Measurements from ENCODE around the gene FGGY. TPM values are rescaled to one million over a fixed set of nuclear protein-coding genes. Genes with fewer than 3 reads are reported as not detected.

FGGY gene
- total RNA-seq, 4 donors from 2014 or later: 23.3 to 26.4 (median 25.3) TPM

- WGBS: 75% methylated on average over 1 of the region's 1 CpG
- DNase-seq (ENCODE audit: extremely low spot score): no peak
- Histone ChIP-seq H3K4me3 (no peak overlapping the region), H3K27me3 (no peaks in the 10 kb centered on the region), H3K27ac (replicated peaks in 1 of 4) (no peak overlapping the region), H3K36me3 (no peaks in the 10 kb centered on the region), H3K4me1 (peaks cover 6 to 13% (median 10%) of the 10 kb centered on the region in 4 donors), H3K9me3 (no peaks in the 10 kb centered on the region)
- no peak for TF ChIP-seq CTCF (IDR thresholded peaks at IDR 0.05)
- no peak for TF ChIP-seq EP300 (IDR thresholded peaks at IDR 0.05)
- no peak for TF ChIP-seq POLR2AphosphoS5 (IDR thresholded peaks at IDR 0.05)
- no peak for TF ChIP-seq POLR2A (IDR thresholded peaks at IDR 0.05; ENCODE audit: low read depth)
- intact Hi-C loops (cut with DNase I): no loop called here
Measured at GRCh38 chr1:59482986-59483385, 186.1 kb downstream of the FGGY start.

GRCh38 chr1:59484096-59484495 lies 187.2 kb downstream of the FGGY start:
- WGBS: 33% methylated on average over 1 of the region's 1 CpG
- H3K27ac ChIP-seq (replicated peaks in 1 of 4): no peak overlapping the region

GRCh38 chr1:59485171-59485570 lies 188.3 kb downstream of the FGGY start:
- no peak overlapping the region for H3K27ac ChIP-seq (replicated peaks in 1 of 4)
- TF ChIP-seq CTCF (IDR thresholded peaks at IDR 0.05) (no peak), POLR2AphosphoS5 (IDR thresholded peaks at IDR 0.05) (no peak), EP300 (IDR thresholded peaks at IDR 0.05) (no peak), POLR2A (IDR thresholded peaks at IDR 0.05; ENCODE audit: low read depth) (no peak)
- H3K36me3 ChIP-seq: no peaks in the 10 kb centered on the region
- H3K4me3 ChIP-seq: no peak overlapping the region
- H3K4me1 ChIP-seq: peaks cover 6 to 13% (median 10%) of the 10 kb centered on the region in 4 donors
- intact Hi-C loops (cut with DNase I): no loop called here
- peak; percentile 42 for DNase-seq (ENCODE audit: extremely low spot score)
- H3K9me3 ChIP-seq: no peaks in the 10 kb centered on the region
- 97% methylated on average over 2 of the region's 2 CpGs for WGBS
- no peaks in the 10 kb centered on the region for H3K27me3 ChIP-seq

More at GRCh38 chr1:59484096-59484495, 187.2 kb downstream of the FGGY start:
- no peaks in the 10 kb centered on the region for H3K9me3 ChIP-seq
- no peaks in the 10 kb centered on the region for H3K27me3 ChIP-seq
- no peaks in the 10 kb centered on the region for H3K36me3 ChIP-seq
- DNase-seq (ENCODE audit: extremely low spot score): peak; percentile 64
- peaks cover 6 to 13% (median 10%) of the 10 kb centered on the region in 4 donors for H3K4me1 ChIP-seq
- H3K4me3 ChIP-seq: no peak overlapping the region
- intact Hi-C loops (cut with DNase I): no loop called here
- peak in 1 of 2 donors; percentile 52 for TF ChIP-seq POLR2AphosphoS5 (IDR thresholded peaks at IDR 0.05)
- TF ChIP-seq POLR2A (IDR thresholded peaks at IDR 0.05; ENCODE audit: low read depth): no peak
- no peak for TF ChIP-seq CTCF (IDR thresholded peaks at IDR 0.05)
- no peak for TF ChIP-seq EP300 (IDR thresholded peaks at IDR 0.05)

GRCh38 chr1:59485949-59486348 lies 189.1 kb downstream of the FGGY start:
- no peak overlapping the region for H3K27ac ChIP-seq (replicated peaks in 1 of 4)
- H3K4me1 ChIP-seq: peaks cover 6 to 13% (median 10%) of the 10 kb centered on the region in 4 donors
- intact Hi-C loops (cut with DNase I): no loop called here
- TF ChIP-seq POLR2AphosphoS5 (IDR thresholded peaks at IDR 0.05) (no peak), POLR2A (IDR thresholded peaks at IDR 0.05; ENCODE audit: low read depth) (no peak), EP300 (IDR thresholded peaks at IDR 0.05) (no peak), CTCF (IDR thresholded peaks at IDR 0.05) (no peak)
- H3K4me3 ChIP-seq: no peak overlapping the region
- WGBS: 80% methylated on average over 2 of the region's 2 CpGs
- no peaks in the 10 kb centered on the region for H3K36me3 ChIP-seq
- H3K9me3 ChIP-seq: no peaks in the 10 kb centered on the region
- no peak for DNase-seq (ENCODE audit: extremely low spot score)
- H3K27me3 ChIP-seq: no peaks in the 10 kb centered on the region

GRCh38 chr1:59486615-59487014 lies 189.7 kb downstream of the FGGY start:
- 86% methylated on average over 2 of the region's 2 CpGs for WGBS
- Histone ChIP-seq H3K36me3 (no peaks in the 10 kb centered on the region), H3K9me3 (no peaks in the 10 kb centered on the region), H3K4me3 (no peak overlapping the region), H3K27me3 (no peaks in the 10 kb centered on the region), H3K4me1 (peaks cover 6 to 13% (median 10%) of the 10 kb centered on the region in 4 donors), H3K27ac (replicated peaks in 1 of 4) (no peak overlapping the region)
- intact Hi-C loops (cut with DNase I): no loop called here
- TF ChIP-seq EP300 (IDR thresholded peaks at IDR 0.05) (no peak), POLR2AphosphoS5 (IDR thresholded peaks at IDR 0.05) (no peak)
- peak; percentile 82 for DNase-seq (ENCODE audit: extremely low spot score)

Measured in esophagus muscularis mucosa (tissue), 4 donors.